ENCODE results near the gene TRAF5.
"Not testable (repeated sequence)": the region's sequence is repeated elsewhere in the genome, so short reads cannot be mapped to it uniquely, and the experiment has no call there.

The TRAF5 gene, protein sequence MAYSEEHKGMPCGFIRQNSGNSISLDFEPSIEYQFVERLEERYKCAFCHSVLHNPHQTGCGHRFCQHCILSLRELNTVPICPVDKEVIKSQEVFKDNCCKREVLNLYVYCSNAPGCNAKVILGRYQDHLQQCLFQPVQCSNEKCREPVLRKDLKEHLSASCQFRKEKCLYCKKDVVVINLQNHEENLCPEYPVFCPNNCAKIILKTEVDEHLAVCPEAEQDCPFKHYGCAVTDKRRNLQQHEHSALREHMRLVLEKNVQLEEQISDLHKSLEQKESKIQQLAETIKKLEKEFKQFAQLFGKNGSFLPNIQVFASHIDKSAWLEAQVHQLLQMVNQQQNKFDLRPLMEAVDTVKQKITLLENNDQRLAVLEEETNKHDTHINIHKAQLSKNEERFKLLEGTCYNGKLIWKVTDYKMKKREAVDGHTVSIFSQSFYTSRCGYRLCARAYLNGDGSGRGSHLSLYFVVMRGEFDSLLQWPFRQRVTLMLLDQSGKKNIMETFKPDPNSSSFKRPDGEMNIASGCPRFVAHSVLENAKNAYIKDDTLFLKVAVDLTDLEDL

GRCh38 chr1:211326528-211327345 lies at the start of gene TRAF5:
Gene TRAF5, plus strand, starts transcription at chr1:211326833. Its CDS starts 26,407 bp downstream, at chr1:211353240.
- DNase-seq, result peak; percentile 51

GRCh38 chr1:211279340-211279739 lies 47.3 kb upstream of the TRAF5 start:
- DNase-seq, result no peak

DNA sequence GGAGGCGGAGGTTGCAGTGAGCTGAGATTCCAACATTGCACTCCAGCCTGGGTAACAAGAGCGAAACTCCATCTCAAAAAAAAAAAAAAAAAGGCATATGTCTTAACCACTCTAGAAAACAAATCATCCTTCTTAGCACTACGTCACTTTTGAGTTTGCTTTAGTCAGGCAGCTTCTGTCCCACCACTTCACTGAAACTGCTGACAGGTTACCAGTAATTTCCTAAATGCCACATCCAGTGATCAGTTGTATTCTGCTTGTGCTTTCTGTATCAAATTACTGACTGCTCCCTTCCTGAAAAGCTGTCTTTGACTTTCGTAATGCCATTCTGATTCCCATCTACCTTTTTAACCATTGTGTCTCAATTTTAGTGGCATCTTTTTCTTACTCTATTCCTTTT lies 45.7 kb upstream of the TRAF5 start:
- DNase-seq, result no peak

DNA sequence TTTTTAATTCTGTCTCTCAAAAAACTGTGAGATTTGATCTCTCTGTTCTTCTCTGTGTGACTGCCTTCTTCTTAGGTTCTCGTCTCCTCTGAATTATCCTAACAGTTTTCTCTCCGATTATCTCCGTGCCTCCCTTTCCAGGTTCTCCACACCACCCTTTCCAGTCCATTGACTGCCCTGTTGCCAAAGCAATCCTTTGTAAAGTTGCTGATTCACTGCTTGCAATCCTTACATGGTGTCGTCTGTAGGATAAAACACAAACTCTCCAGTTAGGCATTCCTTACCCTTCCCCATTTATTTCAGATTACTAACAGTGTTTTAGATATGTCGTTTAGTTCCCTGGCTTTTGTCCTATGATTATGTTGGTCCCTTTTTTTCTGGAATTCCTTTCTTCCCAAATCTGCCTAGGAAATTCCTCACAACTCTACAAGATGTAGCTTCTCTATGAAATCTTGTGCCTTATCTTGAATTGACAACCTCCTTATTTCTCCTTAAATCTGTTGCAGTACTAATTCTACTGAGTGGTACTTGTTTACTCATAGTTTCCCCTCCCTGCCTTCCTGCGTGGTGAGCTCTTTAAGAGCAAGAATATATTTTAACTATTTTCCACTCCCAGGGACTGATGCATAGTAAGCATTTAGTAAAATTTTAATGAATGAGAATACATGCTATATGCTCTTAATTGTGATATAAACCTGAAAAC lies 45.2 kb upstream of the TRAF5 start:
- DNase-seq, result no peak

GRCh38 chr1:211282023-211282373 lies 44.6 kb upstream of the TRAF5 start:
- DNase-seq, result no peak

GRCh38 chr1:211285196-211285595 lies 41.4 kb upstream of the TRAF5 start:
- DNase-seq, result no peak

GRCh38 chr1:211287218-211287617 lies 39.4 kb upstream of the TRAF5 start:
- no peak for DNase-seq

DNA sequence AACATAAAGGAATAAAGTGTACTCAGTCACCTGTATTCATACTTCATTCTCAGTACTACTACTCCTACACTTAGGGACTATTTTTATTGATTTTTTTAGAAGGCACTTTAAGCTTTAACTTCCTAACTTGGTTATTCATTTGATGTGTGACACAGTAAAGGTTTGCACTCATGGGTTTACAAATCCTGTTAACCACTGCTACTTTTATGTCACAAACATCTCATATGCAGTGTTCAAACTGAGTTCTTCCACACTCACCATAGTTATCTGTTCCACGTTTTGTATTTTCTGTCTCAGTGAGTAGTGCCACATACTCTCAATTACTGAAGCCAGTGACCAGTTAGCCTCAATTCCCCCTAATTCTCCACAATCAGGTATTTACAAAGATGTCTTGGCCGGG lies 34.2 kb upstream of the TRAF5 start:
- DNase-seq, result no peak

GRCh38 chr1:211296396-211296795 lies 30.2 kb upstream of the TRAF5 start:
- no peak for DNase-seq

- no peak for DNase-seq
These were observed 21.6 kb upstream of the TRAF5 start for GRCh38 chr1:211305044-211305443.

- DNase-seq, result no peak
These were observed 17.0 kb upstream of the TRAF5 start for GRCh38 chr1:211309617-211310016.

- DNase-seq, result no peak
These were observed 13.2 kb upstream of the TRAF5 start for GRCh38 chr1:211313392-211313791.

- DNase-seq, result no peak
These were observed 7.9 kb upstream of the TRAF5 start for GRCh38 chr1:211318576-211319280.

DNA sequence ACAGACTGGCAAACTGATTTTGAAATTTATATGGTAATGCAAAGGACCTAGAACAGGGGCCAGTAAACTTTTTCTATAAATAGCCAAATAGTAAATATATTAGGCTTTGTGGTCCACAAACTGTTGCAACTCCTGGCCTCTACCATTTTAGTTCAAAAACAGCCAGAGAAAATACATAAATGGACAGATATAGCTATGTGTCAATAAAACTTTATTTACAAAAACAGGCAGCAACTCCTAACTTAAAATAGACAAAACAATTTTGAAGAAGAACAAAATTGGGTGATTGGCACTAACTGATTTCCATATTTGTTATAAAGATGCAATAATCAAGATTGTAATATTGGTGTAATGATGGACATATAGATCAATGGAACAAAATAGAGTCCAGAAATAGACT lies 6.7 kb upstream of the TRAF5 start:
- no peak for DNase-seq

GRCh38 chr1:211320980-211321379 lies 5.7 kb upstream of the TRAF5 start:
- DNase-seq, result peak; percentile 16

GRCh38 chr1:211321646-211322045 lies 5.0 kb upstream of the TRAF5 start:
- not testable (repeated sequence) for DNase-seq

DNA sequence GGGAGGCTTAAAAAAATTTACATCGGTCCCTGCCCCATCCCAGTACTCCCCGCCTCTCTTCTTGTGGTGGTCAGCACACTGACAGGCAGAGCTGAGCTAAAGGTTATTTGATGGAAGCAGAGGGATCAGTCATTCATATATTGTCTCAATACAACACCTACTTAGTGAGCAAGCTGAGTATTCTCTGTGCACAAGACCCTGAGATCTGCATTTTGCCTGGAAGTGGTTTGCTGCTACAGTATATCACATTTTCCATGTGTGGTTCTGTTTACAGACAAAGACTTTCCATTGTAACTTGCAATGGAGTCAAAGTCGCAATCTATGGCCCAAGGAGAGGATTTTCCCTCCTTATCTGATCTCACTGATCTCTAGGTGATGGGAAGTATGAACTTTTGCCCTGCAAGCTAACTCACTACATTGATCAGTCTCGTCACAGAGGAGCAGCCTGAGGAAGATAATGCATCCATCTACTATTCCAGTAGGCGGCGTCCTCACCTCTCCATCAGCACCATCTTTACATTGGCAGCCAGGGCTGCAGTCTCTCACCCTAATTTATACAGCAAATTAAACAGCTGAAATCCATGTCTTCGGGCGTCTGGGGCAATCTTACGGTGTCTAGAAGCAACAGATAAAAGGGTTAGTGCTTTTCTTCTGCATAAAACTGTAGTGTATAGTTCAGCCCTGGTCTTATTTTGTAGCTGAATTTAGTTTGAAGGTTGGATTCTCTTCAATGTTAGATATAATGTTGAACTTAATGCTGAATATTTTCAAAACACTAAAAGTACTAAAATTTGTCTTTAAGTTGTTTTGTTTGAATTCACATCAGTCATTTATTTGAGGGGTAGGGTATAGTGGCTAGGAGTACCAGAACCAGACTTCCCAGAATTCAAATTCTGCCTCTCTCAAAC lies 3.2 kb upstream of the TRAF5 start:
- DNase-seq, result peak; percentile 80

DNA sequence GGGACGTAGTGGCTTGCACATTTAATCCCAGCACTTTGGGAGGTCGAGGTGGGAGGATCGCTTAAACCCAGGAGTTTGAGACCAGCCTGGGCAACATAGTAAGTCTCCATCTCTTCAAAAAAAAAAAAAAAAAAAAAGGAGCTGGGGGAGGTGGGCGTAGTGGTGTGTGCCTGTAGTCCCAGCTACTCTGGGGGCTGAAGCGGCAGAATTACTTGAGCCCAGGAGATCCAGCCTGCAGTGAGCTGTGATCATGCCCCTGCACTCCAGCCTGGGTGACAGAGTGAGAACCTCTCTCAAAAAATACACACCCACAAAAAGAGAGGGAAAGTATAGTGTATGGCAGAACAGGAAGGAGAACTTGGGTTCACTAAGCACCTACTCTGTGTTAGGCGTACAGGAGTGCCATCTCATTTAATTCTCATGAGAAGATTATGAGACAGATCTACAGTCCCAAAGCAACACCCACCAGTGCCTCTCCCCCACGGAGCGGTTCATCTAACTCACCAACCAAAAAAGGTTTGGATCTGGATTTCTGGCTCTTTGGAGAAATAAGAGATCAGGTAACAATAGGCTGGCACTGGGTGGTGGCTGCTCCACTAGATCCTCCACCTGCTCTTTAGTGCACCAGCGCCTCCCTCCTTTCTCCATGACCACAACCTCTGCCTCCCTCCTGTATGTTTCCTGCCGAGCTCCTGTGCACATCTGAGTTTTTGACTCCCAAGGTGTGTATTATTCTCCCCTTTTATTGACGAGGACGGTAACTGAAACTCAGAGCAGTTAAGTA lies 1.4 kb upstream of the TRAF5 start:
- DNase-seq, result no peak

DNA sequence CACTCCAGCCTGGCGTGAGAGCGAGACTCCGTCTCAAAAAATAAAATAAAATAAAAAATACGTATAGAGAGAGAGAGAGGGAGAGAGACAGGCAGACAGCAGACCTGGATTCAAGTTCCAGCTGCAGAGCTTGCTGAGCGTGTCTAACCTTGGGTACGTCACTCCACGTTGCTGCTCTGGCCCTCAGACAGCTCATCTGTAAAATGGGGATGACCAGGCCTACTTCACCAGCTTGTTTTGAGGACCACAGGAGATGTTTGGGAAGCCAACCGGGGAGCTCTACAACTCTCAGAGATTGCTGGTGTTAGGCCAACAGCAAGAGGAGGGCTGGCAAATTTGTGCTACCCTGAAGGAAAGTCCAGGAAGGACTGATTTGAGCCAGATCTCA lies 499 bp upstream of the TRAF5 start:
- no peak for DNase-seq

DNA sequence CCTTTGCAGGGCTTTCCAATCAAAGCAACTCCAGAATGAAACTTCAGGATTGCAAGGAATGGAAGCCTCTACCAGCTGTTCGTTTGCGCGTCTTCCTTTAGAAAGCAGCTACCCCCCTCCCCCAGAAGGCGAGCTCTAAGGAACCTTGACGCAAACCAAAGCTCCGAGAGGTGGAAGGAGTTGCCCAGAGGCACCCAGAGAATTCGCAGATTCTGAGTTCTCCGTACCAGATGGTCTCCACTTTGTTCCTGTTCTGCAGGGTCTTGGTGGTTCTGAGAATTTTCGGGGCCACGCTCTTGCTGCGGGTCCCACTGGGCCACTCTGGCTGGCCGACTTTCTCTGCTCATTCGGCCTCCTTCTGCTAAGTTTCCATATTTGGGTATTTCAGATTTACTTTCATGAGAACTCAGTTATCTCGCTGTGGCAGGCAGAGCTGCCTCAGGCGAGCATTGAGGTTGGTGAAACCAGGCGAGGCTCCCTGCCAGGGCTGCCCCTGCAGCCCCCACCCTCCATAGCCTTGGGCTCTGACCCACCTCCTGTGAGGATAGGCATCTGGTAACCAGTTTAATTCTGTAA lies 801 bp downstream of the TRAF5 start:
- DNase-seq, result peak; percentile 32

Measured in CD4-positive, alpha-beta T cell treated with Interleukin-17A for 1 hour (primary cell).